Measurements from ENCODE around the gene TRPM5. TPM values are rescaled to one million over a fixed set of nuclear protein-coding genes. Genes with fewer than 3 reads are reported as not detected.

TRPM5 gene
- total and polyA plus RNA-seq, 2 donors: 0.05 to 0.11 TPM

GRCh38 chr11:2464451-2465165, 20.3 kb upstream of the TRPM5 start:
- H3K4me1 ChIP-seq (ENCODE audit: insufficient read depth): no peaks in the 10 kb centered on the region
- H3K4me3 ChIP-seq (ENCODE audit: low read depth, low read length): no peak overlapping the region
- 93% methylated on average over 13 of the region's 13 CpGs for WGBS
- H3K27ac ChIP-seq (ENCODE audit: low read depth): no peak overlapping the region
- DNase-seq (ENCODE audit: extremely low spot score): no peak
- no peaks in the 10 kb centered on the region for H3K36me3 ChIP-seq (ENCODE audit: insufficient read depth)

GRCh38 chr11:2463766-2464277, 19.5 kb upstream of the TRPM5 start:
- Histone ChIP-seq H3K4me1 (ENCODE audit: insufficient read depth) (no peaks in the 10 kb centered on the region), H3K27ac (ENCODE audit: low read depth) (no peak overlapping the region), H3K4me3 (ENCODE audit: low read depth, low read length) (no peak overlapping the region), H3K36me3 (ENCODE audit: insufficient read depth) (no peaks in the 10 kb centered on the region)
- DNase-seq (ENCODE audit: extremely low spot score): no peak
- 82% methylated on average over 26 of the region's 26 CpGs for WGBS

GRCh38 chr11:2462986-2463765, 18.9 kb upstream of the TRPM5 start:
- no peaks in the 10 kb centered on the region for H3K36me3 ChIP-seq (ENCODE audit: insufficient read depth)
- no peak for DNase-seq (ENCODE audit: extremely low spot score)
- WGBS: 77% methylated on average over 24 of the region's 24 CpGs
- H3K27ac ChIP-seq (ENCODE audit: low read depth): no peak overlapping the region
- no peak overlapping the region for H3K4me3 ChIP-seq (ENCODE audit: low read depth, low read length)
- no peaks in the 10 kb centered on the region for H3K4me1 ChIP-seq (ENCODE audit: insufficient read depth)

GRCh38 chr11:2462543-2462985, 18.2 kb upstream of the TRPM5 start:
- Histone ChIP-seq H3K4me1 (ENCODE audit: insufficient read depth) (no peaks in the 10 kb centered on the region), H3K36me3 (ENCODE audit: insufficient read depth) (no peaks in the 10 kb centered on the region), H3K4me3 (ENCODE audit: low read depth, low read length) (no peak overlapping the region), H3K27ac (ENCODE audit: low read depth) (no peak overlapping the region)
- WGBS: 96% methylated on average over 8 of the region's 8 CpGs
- no peak for DNase-seq (ENCODE audit: extremely low spot score)

GRCh38 chr11:2461956-2462542, 17.7 kb upstream of the TRPM5 start:
- WGBS: 93% methylated on average over 14 of the region's 14 CpGs
- DNase-seq (ENCODE audit: extremely low spot score): no peak
- no peak overlapping the region for H3K4me3 ChIP-seq (ENCODE audit: low read depth, low read length)
- no peak overlapping the region for H3K27ac ChIP-seq (ENCODE audit: low read depth)
- no peaks in the 10 kb centered on the region for H3K36me3 ChIP-seq (ENCODE audit: insufficient read depth)
- H3K4me1 ChIP-seq (ENCODE audit: insufficient read depth): no peaks in the 10 kb centered on the region

GRCh38 chr11:2461253-2461955, 17.1 kb upstream of the TRPM5 start:
- DNase-seq (ENCODE audit: extremely low spot score): no peak
- 69% methylated on average over 17 of the region's 17 CpGs for WGBS
- no peak overlapping the region for H3K4me3 ChIP-seq (ENCODE audit: low read depth, low read length)

GRCh38 chr11:2460540-2461252, 16.4 kb upstream of the TRPM5 start:
- no peaks in the 10 kb centered on the region for H3K36me3 ChIP-seq (ENCODE audit: insufficient read depth)
- DNase-seq (ENCODE audit: extremely low spot score): no peak
- H3K4me1 ChIP-seq (ENCODE audit: insufficient read depth): no peaks in the 10 kb centered on the region
- WGBS: 85% methylated on average over 15 of the region's 15 CpGs
- H3K4me3 ChIP-seq (ENCODE audit: low read depth, low read length): no peak overlapping the region
- no peak overlapping the region for H3K27ac ChIP-seq (ENCODE audit: low read depth)

More at GRCh38 chr11:2461253-2461955, 17.1 kb upstream of the TRPM5 start:
- no peak overlapping the region for H3K27ac ChIP-seq (ENCODE audit: low read depth)
- H3K4me1 ChIP-seq (ENCODE audit: insufficient read depth): no peaks in the 10 kb centered on the region
- no peaks in the 10 kb centered on the region for H3K36me3 ChIP-seq (ENCODE audit: insufficient read depth)

GRCh38 chr11:2459796-2460531, 15.7 kb upstream of the TRPM5 start:
- 93% methylated on average over 13 of the region's 13 CpGs for WGBS
- no peak overlapping the region for H3K4me3 ChIP-seq (ENCODE audit: low read depth, low read length)
- no peak overlapping the region for H3K27ac ChIP-seq (ENCODE audit: low read depth)
- DNase-seq (ENCODE audit: extremely low spot score): no peak
- H3K36me3 ChIP-seq (ENCODE audit: insufficient read depth): no peaks in the 10 kb centered on the region
- no peaks in the 10 kb centered on the region for H3K4me1 ChIP-seq (ENCODE audit: insufficient read depth)

- Histone ChIP-seq H3K27ac (ENCODE audit: low read depth) (no peak overlapping the region), H3K4me3 (ENCODE audit: low read depth, low read length) (no peak overlapping the region), H3K36me3 (ENCODE audit: insufficient read depth) (no peaks in the 10 kb centered on the region), H3K4me1 (ENCODE audit: insufficient read depth) (no peaks in the 10 kb centered on the region)
- WGBS: 79% methylated on average over 20 of the region's 20 CpGs
- no peak for DNase-seq (ENCODE audit: extremely low spot score)
These were observed 14.9 kb upstream of the TRPM5 start for GRCh38 chr11:2459016-2459725.

GRCh38 chr11:2458321-2458720, 14.0 kb upstream of the TRPM5 start:
- H3K36me3 ChIP-seq (ENCODE audit: insufficient read depth): no peaks in the 10 kb centered on the region
- H3K27ac ChIP-seq (ENCODE audit: low read depth): no peak overlapping the region
- no peaks in the 10 kb centered on the region for H3K4me1 ChIP-seq (ENCODE audit: insufficient read depth)
- no peak overlapping the region for H3K4me3 ChIP-seq (ENCODE audit: low read depth, low read length)
- DNase-seq (ENCODE audit: extremely low spot score): no peak
- WGBS: 84% methylated on average over 13 of the region's 13 CpGs

GRCh38 chr11:2453436-2453835, 9.1 kb upstream of the TRPM5 start:
- DNase-seq (ENCODE audit: extremely low spot score): no peak
- H3K27ac ChIP-seq (ENCODE audit: low read depth): no peak overlapping the region
- no peak overlapping the region for H3K4me3 ChIP-seq (ENCODE audit: low read depth, low read length)
- 95% methylated on average over 5 of the region's 5 CpGs for WGBS
- H3K4me1 ChIP-seq (ENCODE audit: insufficient read depth): no peaks in the 10 kb centered on the region
- H3K36me3 ChIP-seq (ENCODE audit: insufficient read depth): no peaks in the 10 kb centered on the region

Measured in urinary bladder (tissue), 4 donors.